ENCODE measurements around the gene PBX2.

DNA sequence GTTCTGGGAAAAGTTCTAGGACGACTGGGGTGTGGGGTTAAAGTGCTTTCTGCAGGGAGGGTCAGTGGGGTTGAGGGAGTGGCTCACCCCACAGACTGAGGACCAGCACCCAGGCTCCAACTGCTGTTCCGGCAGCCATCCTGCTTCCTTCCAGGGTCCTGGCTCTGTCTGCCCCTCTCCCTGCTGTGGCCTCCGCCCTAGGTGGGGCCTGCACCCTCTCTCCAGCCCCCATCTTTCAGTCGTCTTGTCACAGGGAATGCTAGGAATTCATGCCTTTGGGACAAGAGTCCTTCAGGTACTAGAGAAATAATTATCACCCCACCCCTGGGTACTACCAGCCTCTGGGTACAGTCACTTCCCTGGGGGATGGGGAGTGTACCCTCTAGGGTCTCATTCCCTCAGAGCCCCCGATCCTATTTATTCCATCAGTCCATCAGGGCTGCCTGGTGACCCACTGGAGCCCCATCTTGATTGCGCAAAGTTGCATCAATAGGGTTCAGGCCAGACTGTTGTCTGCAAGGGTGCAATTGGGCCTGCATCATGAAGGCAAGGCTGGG, 5.8 kb downstream of the PBX2 start, which contains the start of gene AGER:
- TF ChIP-seq, protein P1, sequence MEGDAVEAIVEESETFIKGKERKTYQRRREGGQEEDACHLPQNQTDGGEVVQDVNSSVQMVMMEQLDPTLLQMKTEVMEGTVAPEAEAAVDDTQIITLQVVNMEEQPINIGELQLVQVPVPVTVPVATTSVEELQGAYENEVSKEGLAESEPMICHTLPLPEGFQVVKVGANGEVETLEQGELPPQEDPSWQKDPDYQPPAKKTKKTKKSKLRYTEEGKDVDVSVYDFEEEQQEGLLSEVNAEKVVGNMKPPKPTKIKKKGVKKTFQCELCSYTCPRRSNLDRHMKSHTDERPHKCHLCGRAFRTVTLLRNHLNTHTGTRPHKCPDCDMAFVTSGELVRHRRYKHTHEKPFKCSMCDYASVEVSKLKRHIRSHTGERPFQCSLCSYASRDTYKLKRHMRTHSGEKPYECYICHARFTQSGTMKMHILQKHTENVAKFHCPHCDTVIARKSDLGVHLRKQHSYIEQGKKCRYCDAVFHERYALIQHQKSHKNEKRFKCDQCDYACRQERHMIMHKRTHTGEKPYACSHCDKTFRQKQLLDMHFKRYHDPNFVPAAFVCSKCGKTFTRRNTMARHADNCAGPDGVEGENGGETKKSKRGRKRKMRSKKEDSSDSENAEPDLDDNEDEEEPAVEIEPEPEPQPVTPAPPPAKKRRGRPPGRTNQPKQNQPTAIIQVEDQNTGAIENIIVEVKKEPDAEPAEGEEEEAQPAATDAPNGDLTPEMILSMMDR (IDR thresholded peaks at IDR 0.05), result no peak
- no peak for TF ChIP-seq POLR2A (IDR thresholded peaks at IDR 0.05)
- TF ChIP-seq EP300 (IDR thresholded peaks at IDR 0.05), result no peak
